ENCODE results near the gene KLRC2.
"Not testable (repeated sequence)": the region's sequence is repeated elsewhere in the genome, so short reads cannot be mapped to it uniquely, and the experiment has no call there.

The KLRC2 gene

GRCh38 chr12:10448236-10448635 is 12.4 kb upstream of the KLRC2 start:
- H3K36me3 ChIP-seq (ENCODE audit: control insufficient read depth in 2 of 2, insufficient read depth in 1 of 2, low read length in 2 of 2): no peaks in the 10 kb centered on the region
- CTCF ChIA-PET: interaction anchor here (0.6 kb wide), 1 partner anchor 104 kb away, joined by 5 read pairs; no protein-coding TSS in a partner anchor
- no peaks in the 10 kb centered on the region for H3K9me3 ChIP-seq (ENCODE audit: control insufficient read depth, insufficient read depth, low read depth, low read length)
- no peaks in the 10 kb centered on the region for H3K4me1 ChIP-seq (ENCODE audit: control insufficient read depth, insufficient read depth, low read length)
- H3K27ac ChIP-seq (ENCODE audit: extremely low read depth, low read depth, low read length): no peak overlapping the region
- POLR2A ChIA-PET: no interaction called here
- TF ChIP-seq ZBTB11 (tag by site-specific recombination; conservative IDR thresholded peaks at IDR 0.05; ENCODE audit: low read depth) (no peak), ZBTB26 (tag by site-specific recombination; optimal IDR thresholded peaks at IDR 0.05) (no peak)
- no peak overlapping the region for H3K4me3 ChIP-seq (ENCODE audit: low read depth, low read length)

GRCh38 chr12:10446052-10446451 is 10.2 kb upstream of the KLRC2 start:
- H3K27ac ChIP-seq (ENCODE audit: extremely low read depth, low read depth, low read length); POLR2A ChIA-PET; H3K36me3 ChIP-seq (ENCODE audit: control insufficient read depth in 2 of 2, insufficient read depth in 1 of 2, low read length in 2 of 2); CTCF ChIA-PET; H3K4me3 ChIP-seq (ENCODE audit: low read depth, low read length); H3K4me1 ChIP-seq (ENCODE audit: control insufficient read depth, insufficient read depth, low read length); H3K9me3 ChIP-seq (ENCODE audit: control insufficient read depth, insufficient read depth, low read depth, low read length): not testable (repeated sequence)

- H3K9me3 ChIP-seq (ENCODE audit: control insufficient read depth, insufficient read depth, low read depth, low read length); H3K27ac ChIP-seq (ENCODE audit: extremely low read depth, low read depth, low read length); CTCF ChIA-PET; H3K4me1 ChIP-seq (ENCODE audit: control insufficient read depth, insufficient read depth, low read length); H3K4me3 ChIP-seq (ENCODE audit: low read depth, low read length); POLR2A ChIA-PET; H3K36me3 ChIP-seq (ENCODE audit: control insufficient read depth in 2 of 2, insufficient read depth in 1 of 2, low read length in 2 of 2): not testable (repeated sequence)
Observed at GRCh38 chr12:10441144-10441543, 5.3 kb upstream of the KLRC2 start.

GRCh38 chr12:10439608-10440274 is 3.9 kb upstream of the KLRC2 start:
- CTCF ChIA-PET; H3K4me1 ChIP-seq (ENCODE audit: control insufficient read depth, insufficient read depth, low read length); H3K9me3 ChIP-seq (ENCODE audit: control insufficient read depth, insufficient read depth, low read depth, low read length); POLR2A ChIA-PET; H3K36me3 ChIP-seq (ENCODE audit: control insufficient read depth in 2 of 2, insufficient read depth in 1 of 2, low read length in 2 of 2); H3K27ac ChIP-seq (ENCODE audit: extremely low read depth, low read depth, low read length); H3K4me3 ChIP-seq (ENCODE audit: low read depth, low read length): not testable (repeated sequence)

- H3K4me1 ChIP-seq (ENCODE audit: control insufficient read depth, insufficient read depth, low read length); H3K4me3 ChIP-seq (ENCODE audit: low read depth, low read length); H3K27ac ChIP-seq (ENCODE audit: extremely low read depth, low read depth, low read length); H3K36me3 ChIP-seq (ENCODE audit: control insufficient read depth in 2 of 2, insufficient read depth in 1 of 2, low read length in 2 of 2); POLR2A ChIA-PET; CTCF ChIA-PET; H3K9me3 ChIP-seq (ENCODE audit: control insufficient read depth, insufficient read depth, low read depth, low read length): not testable (repeated sequence)
Observed at GRCh38 chr12:10437601-10438000, 1.8 kb upstream of the KLRC2 start.

- CTCF ChIA-PET: interaction anchor here (0.7 kb wide), 1 partner anchor 113 kb away, joined by 4 read pairs; no protein-coding TSS in a partner anchor
- POLR2A ChIA-PET; H3K36me3 ChIP-seq (ENCODE audit: control insufficient read depth in 2 of 2, insufficient read depth in 1 of 2, low read length in 2 of 2); H3K4me1 ChIP-seq (ENCODE audit: control insufficient read depth, insufficient read depth, low read length); H3K9me3 ChIP-seq (ENCODE audit: control insufficient read depth, insufficient read depth, low read depth, low read length); H3K4me3 ChIP-seq (ENCODE audit: low read depth, low read length); H3K27ac ChIP-seq (ENCODE audit: extremely low read depth, low read depth, low read length): not testable (repeated sequence)
Observed at GRCh38 chr12:10430623-10431022, 5.2 kb downstream of the KLRC2 start.

GRCh38 chr12:10425938-10426337 is 9.9 kb downstream of the KLRC2 start:
- H3K4me3 ChIP-seq (ENCODE audit: low read depth, low read length); H3K27ac ChIP-seq (ENCODE audit: extremely low read depth, low read depth, low read length); CTCF ChIA-PET; POLR2A ChIA-PET; H3K9me3 ChIP-seq (ENCODE audit: control insufficient read depth, insufficient read depth, low read depth, low read length); H3K36me3 ChIP-seq (ENCODE audit: control insufficient read depth in 2 of 2, insufficient read depth in 1 of 2, low read length in 2 of 2); H3K4me1 ChIP-seq (ENCODE audit: control insufficient read depth, insufficient read depth, low read length): not testable (repeated sequence)

- H3K27ac ChIP-seq (ENCODE audit: extremely low read depth, low read depth, low read length); H3K9me3 ChIP-seq (ENCODE audit: control insufficient read depth, insufficient read depth, low read depth, low read length); H3K4me3 ChIP-seq (ENCODE audit: low read depth, low read length); POLR2A ChIA-PET; H3K36me3 ChIP-seq (ENCODE audit: control insufficient read depth in 2 of 2, insufficient read depth in 1 of 2, low read length in 2 of 2); H3K4me1 ChIP-seq (ENCODE audit: control insufficient read depth, insufficient read depth, low read length); CTCF ChIA-PET: not testable (repeated sequence)
Observed at GRCh38 chr12:10424260-10424899, 11.4 kb downstream of the KLRC2 start.

GRCh38 chr12:10422159-10422558 is 13.7 kb downstream of the KLRC2 start:
- H3K36me3 ChIP-seq (ENCODE audit: control insufficient read depth in 2 of 2, insufficient read depth in 1 of 2, low read length in 2 of 2); POLR2A ChIA-PET; H3K4me3 ChIP-seq (ENCODE audit: low read depth, low read length); H3K27ac ChIP-seq (ENCODE audit: extremely low read depth, low read depth, low read length); H3K4me1 ChIP-seq (ENCODE audit: control insufficient read depth, insufficient read depth, low read length); CTCF ChIA-PET; H3K9me3 ChIP-seq (ENCODE audit: control insufficient read depth, insufficient read depth, low read depth, low read length): not testable (repeated sequence)
